ENCODE data around the gene ARAP3.

Gene ARAP3

GRCh38 chr5:141701360-141702119 lies 19.5 kb upstream of the ARAP3 start:
- 63% methylated on average over 16 of the region's 16 CpGs for WGBS
- Histone ChIP-seq H3K27me3 (ENCODE audit: insufficient read depth, low read length) (peaks cover 57% of the 10 kb centered on the region), H3K9ac (ENCODE audit: low read depth, low read length) (no peak overlapping the region), H3K4me3 (ENCODE audit: low read length) (peak overlapping the region; percentile 63; the same call in 1 of the 2 replicates), H3K27ac (ENCODE audit: low read depth, low read length) (no peak overlapping the region), H3K9me3 (ENCODE audit: insufficient read depth, low read depth, low read length) (no peaks in the 10 kb centered on the region), H3K4me1 (ENCODE audit: insufficient read depth, low read length) (peaks cover 8% of the 10 kb centered on the region; the same call in 1 of the 2 replicates), H3K36me3 (ENCODE audit: insufficient read depth, low read length) (no peaks in the 10 kb centered on the region)

GRCh38 chr5:141697586-141697985 lies 15.6 kb upstream of the ARAP3 start:
- no peak overlapping the region for H3K9ac ChIP-seq (ENCODE audit: low read depth, low read length)
- H3K4me3 ChIP-seq (ENCODE audit: low read length), result no peak overlapping the region
- H3K27me3 ChIP-seq (ENCODE audit: insufficient read depth, low read length), result peaks cover 21% of the 10 kb centered on the region
- peaks cover 15% of the 10 kb centered on the region for H3K4me1 ChIP-seq (ENCODE audit: insufficient read depth, low read length)
- 93% methylated on average over 3 of the region's 3 CpGs for WGBS
- H3K9me3 ChIP-seq (ENCODE audit: insufficient read depth, low read depth, low read length), result no peaks in the 10 kb centered on the region
- no peak overlapping the region for H3K27ac ChIP-seq (ENCODE audit: low read depth, low read length)
- no peaks in the 10 kb centered on the region for H3K36me3 ChIP-seq (ENCODE audit: insufficient read depth, low read length)

- no peak overlapping the region for H3K4me3 ChIP-seq (ENCODE audit: low read length)
- H3K9ac ChIP-seq (ENCODE audit: low read depth, low read length), result no peak overlapping the region
- no peaks in the 10 kb centered on the region for H3K9me3 ChIP-seq (ENCODE audit: insufficient read depth, low read depth, low read length)
- WGBS, result 93% methylated on average over 2 of the region's 2 CpGs
- peaks cover 15% of the 10 kb centered on the region for H3K27me3 ChIP-seq (ENCODE audit: insufficient read depth, low read length)
- no peaks in the 10 kb centered on the region for H3K36me3 ChIP-seq (ENCODE audit: insufficient read depth, low read length)
- H3K27ac ChIP-seq (ENCODE audit: low read depth, low read length), result no peak overlapping the region
- H3K4me1 ChIP-seq (ENCODE audit: insufficient read depth, low read length), result peaks cover 13% of the 10 kb centered on the region
Measured at GRCh38 chr5:141696431-141696830, 14.4 kb upstream of the ARAP3 start.

- H3K9ac ChIP-seq (ENCODE audit: low read depth, low read length), result no peak overlapping the region
- no peak overlapping the region for H3K27ac ChIP-seq (ENCODE audit: low read depth, low read length)
- peaks cover 10% of the 10 kb centered on the region for H3K4me1 ChIP-seq (ENCODE audit: insufficient read depth, low read length)
- no peak overlapping the region for H3K4me3 ChIP-seq (ENCODE audit: low read length)
- 83% methylated on average over 11 of the region's 11 CpGs for WGBS
- H3K9me3 ChIP-seq (ENCODE audit: insufficient read depth, low read depth, low read length), result no peaks in the 10 kb centered on the region
- H3K27me3 ChIP-seq (ENCODE audit: insufficient read depth, low read length), result peaks cover 9% of the 10 kb centered on the region
- no peaks in the 10 kb centered on the region for H3K36me3 ChIP-seq (ENCODE audit: insufficient read depth, low read length)
Measured at GRCh38 chr5:141695627-141696215, 13.7 kb upstream of the ARAP3 start.

- 84% methylated on average over 5 of the region's 5 CpGs for WGBS
- no peak overlapping the region for H3K9ac ChIP-seq (ENCODE audit: low read depth, low read length)
- no peak overlapping the region for H3K27ac ChIP-seq (ENCODE audit: low read depth, low read length)
- H3K4me3 ChIP-seq (ENCODE audit: low read length), result no peak overlapping the region
- H3K27me3 ChIP-seq (ENCODE audit: insufficient read depth, low read length), result peaks cover 8% of the 10 kb centered on the region; the same call in 1 of the 2 replicates
- H3K36me3 ChIP-seq (ENCODE audit: insufficient read depth, low read length), result no peaks in the 10 kb centered on the region
- H3K4me1 ChIP-seq (ENCODE audit: insufficient read depth, low read length), result peaks cover 10% of the 10 kb centered on the region
- no peaks in the 10 kb centered on the region for H3K9me3 ChIP-seq (ENCODE audit: insufficient read depth, low read depth, low read length)
Measured at GRCh38 chr5:141694479-141694878, 12.4 kb upstream of the ARAP3 start.

GRCh38 chr5:141692919-141693725 lies 11.1 kb upstream of the ARAP3 start:
- no peaks in the 10 kb centered on the region for H3K9me3 ChIP-seq (ENCODE audit: insufficient read depth, low read depth, low read length)
- H3K4me1 ChIP-seq (ENCODE audit: insufficient read depth, low read length), result peaks cover 14% of the 10 kb centered on the region
- no peak overlapping the region for H3K9ac ChIP-seq (ENCODE audit: low read depth, low read length)
- H3K27ac ChIP-seq (ENCODE audit: low read depth, low read length), result no peak overlapping the region
- H3K27me3 ChIP-seq (ENCODE audit: insufficient read depth, low read length), result peaks cover 8% of the 10 kb centered on the region; the same call in 1 of the 2 replicates
- WGBS, result 72% methylated on average over 25 of the region's 25 CpGs
- no peak overlapping the region for H3K4me3 ChIP-seq (ENCODE audit: low read length)
- H3K36me3 ChIP-seq (ENCODE audit: insufficient read depth, low read length), result no peaks in the 10 kb centered on the region

GRCh38 chr5:141692533-141692888 lies 10.5 kb upstream of the ARAP3 start:
- no peaks in the 10 kb centered on the region for H3K9me3 ChIP-seq (ENCODE audit: insufficient read depth, low read depth, low read length)
- no peak overlapping the region for H3K9ac ChIP-seq (ENCODE audit: low read depth, low read length)
- peaks cover 8% of the 10 kb centered on the region; the same call in 1 of the 2 replicates for H3K27me3 ChIP-seq (ENCODE audit: insufficient read depth, low read length)
- peak overlapping the region; percentile 57 for H3K4me3 ChIP-seq (ENCODE audit: low read length)
- peaks cover 19% of the 10 kb centered on the region for H3K4me1 ChIP-seq (ENCODE audit: insufficient read depth, low read length)
- WGBS, result 21% methylated on average over 5 of the region's 5 CpGs
- H3K27ac ChIP-seq (ENCODE audit: low read depth, low read length), result no peak overlapping the region
- no peaks in the 10 kb centered on the region for H3K36me3 ChIP-seq (ENCODE audit: insufficient read depth, low read length)

- Histone ChIP-seq H3K36me3 (ENCODE audit: insufficient read depth, low read length) (no peaks in the 10 kb centered on the region), H3K27ac (ENCODE audit: low read depth, low read length) (no peak overlapping the region), H3K4me3 (ENCODE audit: low read length) (peak overlapping the region; percentile 57), H3K27me3 (ENCODE audit: insufficient read depth, low read length) (peaks cover 8% of the 10 kb centered on the region; the same call in 1 of the 2 replicates), H3K4me1 (ENCODE audit: insufficient read depth, low read length) (peaks cover 23% of the 10 kb centered on the region), H3K9ac (ENCODE audit: low read depth, low read length) (no peak overlapping the region), H3K9me3 (ENCODE audit: insufficient read depth, low read depth, low read length) (no peaks in the 10 kb centered on the region)
- 5% methylated on average over 30 of the region's 30 CpGs for WGBS
Measured at GRCh38 chr5:141691867-141692532, 10.0 kb upstream of the ARAP3 start.

- Histone ChIP-seq H3K9me3 (ENCODE audit: insufficient read depth, low read depth, low read length) (no peaks in the 10 kb centered on the region), H3K27ac (ENCODE audit: low read depth, low read length) (no peak overlapping the region), H3K27me3 (ENCODE audit: insufficient read depth, low read length) (peaks cover 8% of the 10 kb centered on the region; the same call in 1 of the 2 replicates), H3K4me1 (ENCODE audit: insufficient read depth, low read length) (peaks cover 23% of the 10 kb centered on the region; the same call in 1 of the 2 replicates), H3K9ac (ENCODE audit: low read depth, low read length) (no peak overlapping the region), H3K4me3 (ENCODE audit: low read length) (no peak overlapping the region), H3K36me3 (ENCODE audit: insufficient read depth, low read length) (no peaks in the 10 kb centered on the region)
- 88% methylated on average over 9 of the region's 9 CpGs for WGBS
Measured at GRCh38 chr5:141691286-141691866, 9.3 kb upstream of the ARAP3 start.

- H3K4me1 ChIP-seq (ENCODE audit: insufficient read depth, low read length), result peaks cover 31% of the 10 kb centered on the region
- peaks cover 8% of the 10 kb centered on the region; the same call in 1 of the 2 replicates for H3K27me3 ChIP-seq (ENCODE audit: insufficient read depth, low read length)
- H3K9me3 ChIP-seq (ENCODE audit: insufficient read depth, low read depth, low read length), result no peaks in the 10 kb centered on the region
- H3K4me3 ChIP-seq (ENCODE audit: low read length), result no peak overlapping the region
- H3K36me3 ChIP-seq (ENCODE audit: insufficient read depth, low read length), result no peaks in the 10 kb centered on the region
- WGBS, result 72% methylated on average over 2 of the region's 3 CpGs
- no peak overlapping the region for H3K9ac ChIP-seq (ENCODE audit: low read depth, low read length)
- H3K27ac ChIP-seq (ENCODE audit: low read depth, low read length), result no peak overlapping the region
Measured at GRCh38 chr5:141686648-141687416, 4.8 kb upstream of the ARAP3 start.
